GM12891 (cell line): Measurements from ENCODE around the gene LEFTY2.

ENCODE experiments used
- POLR2A ChIP-seq: IDR thresholded peaks from 2 replicates; pipeline ENCODE4 v1.6.1; 2011; ENCODE audit warnings: low read depth, low read length, control low read depth
- POLR2AphosphoS5 ChIP-seq: IDR thresholded peaks from 2 replicates; pipeline ENCODE4 v1.6.1; 2011; ENCODE audit warnings: low read depth, low read length, control low read depth
- SPI1 ChIP-seq: IDR thresholded peaks from 2 replicates; pipeline ENCODE4 v1.6.1; 2011; ENCODE audit warnings: low read depth, low read length, control low read depth
- TAF1 ChIP-seq: IDR thresholded peaks from 2 replicates; pipeline ENCODE4 v1.6.1; 2011; ENCODE audit warnings: low read depth, low read length, control low read depth

DNA sequence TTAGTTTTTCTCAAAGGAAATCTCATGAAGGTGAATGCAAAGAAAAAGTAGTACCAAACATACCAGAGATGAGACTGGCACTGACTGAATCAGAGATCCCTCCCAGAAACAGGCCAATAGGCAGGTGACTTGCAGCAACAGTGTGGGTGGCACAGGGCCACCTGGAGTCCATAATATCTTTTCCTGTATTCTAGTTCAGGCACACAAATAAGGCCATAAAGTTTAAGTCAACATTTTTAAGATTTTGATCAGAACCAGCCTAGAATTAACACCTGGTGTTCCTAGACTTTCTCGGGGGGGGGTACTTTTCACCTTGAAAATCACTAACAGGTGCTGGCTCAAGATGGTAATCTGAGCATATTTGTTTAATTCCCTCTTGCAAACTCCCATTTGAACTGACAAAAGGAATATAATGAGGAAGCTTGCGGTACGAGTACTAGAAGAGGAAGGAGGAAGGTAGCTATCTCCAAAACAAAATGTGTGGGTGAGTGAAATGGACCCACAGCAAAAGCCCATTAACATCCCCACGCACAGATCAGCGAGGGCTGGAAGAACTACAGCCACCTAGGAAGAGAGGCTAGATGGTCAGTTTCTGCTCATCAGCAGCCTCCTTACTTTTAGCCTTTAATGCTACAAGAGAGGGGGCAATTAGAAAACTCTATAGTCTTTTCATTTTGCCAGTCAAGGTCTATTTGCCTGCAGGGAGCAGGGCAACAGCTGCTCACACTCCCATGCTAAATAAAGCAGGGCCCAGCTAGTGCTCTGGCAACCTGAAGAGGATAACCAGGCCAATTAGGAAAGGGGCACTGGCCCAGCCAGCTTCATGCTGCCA, 39.2 kb upstream of the LEFTY2 start:
- TF ChIP-seq TAF1 (no peak), SPI1 (no peak), POLR2AphosphoS5 (no peak), POLR2A (no peak)
